ENCODE data around the gene FBXL4.
"Not testable (repeated sequence)": the region's sequence is repeated elsewhere in the genome, so short reads cannot be mapped to it uniquely, and the experiment has no call there.

FBXL4 gene

GRCh38 chr6:98909236-98909635, 38.5 kb downstream of the FBXL4 start:
- intact Hi-C loops (cut with DNase I; ENCODE audit: low total_unique reads) = no loop called here
- H3K9me3 ChIP-seq = no peaks in the 10 kb centered on the region
- peaks cover 27 to 33% (median 31%) of the 10 kb centered on the region in 3 donors for H3K36me3 ChIP-seq
- no peak for TF ChIP-seq CTCF (IDR thresholded peaks at IDR 0.05)
- DNase-seq = no peak
- no peak overlapping the region for H3K27ac ChIP-seq
- H3K4me1 ChIP-seq = no peaks in the 10 kb centered on the region
- H3K27me3 ChIP-seq = no peaks in the 10 kb centered on the region
- H3K4me3 ChIP-seq = no peak overlapping the region

- H3K27ac ChIP-seq; H3K4me3 ChIP-seq; H3K27me3 ChIP-seq; DNase-seq; intact Hi-C loops (cut with DNase I; ENCODE audit: low total_unique reads); H3K4me1 ChIP-seq; H3K9me3 ChIP-seq: not testable (repeated sequence)
- H3K36me3 ChIP-seq = peaks cover 21 to 35% (median 33%) of the 10 kb centered on the region in 3 donors
These were observed 41.4 kb downstream of the FBXL4 start for GRCh38 chr6:98906342-98906741.

GRCh38 chr6:98905759-98906158, 42.0 kb downstream of the FBXL4 start:
- no peak for DNase-seq
- Histone ChIP-seq H3K4me3 (no peak overlapping the region), H3K9me3 (no peaks in the 10 kb centered on the region), H3K27ac (no peak overlapping the region), H3K4me1 (no peaks in the 10 kb centered on the region), H3K36me3 (peaks cover 21 to 35% (median 33%) of the 10 kb centered on the region in 3 donors), H3K27me3 (no peaks in the 10 kb centered on the region)
- TF ChIP-seq CTCF (IDR thresholded peaks at IDR 0.05) = no peak
- intact Hi-C loops (cut with DNase I; ENCODE audit: low total_unique reads) = no loop called here

GRCh38 chr6:98904096-98904495, 43.6 kb downstream of the FBXL4 start:
- Histone ChIP-seq H3K4me3 (no peak overlapping the region), H3K9me3 (no peaks in the 10 kb centered on the region), H3K36me3 (peaks cover 22 to 48% (median 39%) of the 10 kb centered on the region in 3 donors), H3K27me3 (no peaks in the 10 kb centered on the region), H3K27ac (no peak overlapping the region), H3K4me1 (no peaks in the 10 kb centered on the region)
- DNase-seq = no peak
- TF ChIP-seq CTCF (IDR thresholded peaks at IDR 0.05) = no peak
- intact Hi-C loops (cut with DNase I; ENCODE audit: low total_unique reads) = no loop called here

GRCh38 chr6:98900706-98901105, 47.0 kb downstream of the FBXL4 start:
- no peak for TF ChIP-seq CTCF (IDR thresholded peaks at IDR 0.05)
- no peaks in the 10 kb centered on the region for H3K9me3 ChIP-seq
- intact Hi-C loops (cut with DNase I; ENCODE audit: low total_unique reads) = no loop called here
- no peak overlapping the region for H3K27ac ChIP-seq
- no peak overlapping the region for H3K4me3 ChIP-seq
- DNase-seq = no peak
- no peaks in the 10 kb centered on the region for H3K27me3 ChIP-seq
- H3K36me3 ChIP-seq = peaks cover 38 to 59% (median 40%) of the 10 kb centered on the region in 3 donors
- H3K4me1 ChIP-seq = no peaks in the 10 kb centered on the region

- no peaks in the 10 kb centered on the region for H3K9me3 ChIP-seq
- H3K36me3 ChIP-seq = peaks cover 26 to 34% (median 32%) of the 10 kb centered on the region in 3 donors
- H3K4me1 ChIP-seq = no peaks in the 10 kb centered on the region
- intact Hi-C loops (cut with DNase I; ENCODE audit: low total_unique reads) = no loop called here
- no peak overlapping the region for H3K27ac ChIP-seq
- H3K4me3 ChIP-seq = no peak overlapping the region
- TF ChIP-seq CTCF (IDR thresholded peaks at IDR 0.05) = no peak
- DNase-seq = no peak
- no peaks in the 10 kb centered on the region for H3K27me3 ChIP-seq
These were observed 52.9 kb downstream of the FBXL4 start for GRCh38 chr6:98894810-98895209.
